SK-N-SH treated with all-trans-retinoic acid at 6 μM for 48 hours (cell line): ENCODE measurements around the gene PLEKHM3.

Source experiments
- ARNTL ChIP-seq: fragments of 450-650 bp; formaldehyde crosslinking; IDR thresholded peaks from 2 replicates; pipeline ENCODE4 v1.5.0; 2020; ENCODE audit warnings: low read depth, mild to moderate bottlenecking, moderate library complexity, borderline replicate concordance
- BACH2 ChIP-seq: fragments of 250-450 bp; sonication (Bioruptor Pico); IDR thresholded peaks from 2 replicates; pipeline ENCODE4 v1.9.0; 2021; ENCODE audit warnings: mild to moderate bottlenecking, borderline replicate concordance
- CREB5 ChIP-seq: fragments of 250-450 bp; sonication (Bioruptor Pico); IDR thresholded peaks from 2 replicates; pipeline ENCODE4 v1.5.1; 2020; ENCODE audit warnings: low read depth, mild to moderate bottlenecking, moderate library complexity
- CSRNP3 ChIP-seq: fragments of 250-450 bp; sonication (Bioruptor Pico); IDR thresholded peaks from 2 replicates; pipeline ENCODE4 v1.5.1; 2021; ENCODE audit warnings: mild to moderate bottlenecking, moderate library complexity
- GLIS3 ChIP-seq: fragments of 250-450 bp; sonication (Bioruptor Pico); IDR thresholded peaks from 2 replicates; pipeline ENCODE4 v1.5.0; 2020; ENCODE audit warnings: mild to moderate bottlenecking, moderate library complexity
- ISL1 ChIP-seq: fragments of 250-450 bp; sonication (Bioruptor Pico); IDR thresholded peaks from 2 replicates; pipeline ENCODE4 v2.1.2; 2022; ENCODE audit warnings: mild to moderate bottlenecking, moderate library complexity
- OSR1 ChIP-seq: fragments of 250-450 bp; sonication (Bioruptor Pico); IDR thresholded peaks from 2 replicates; pipeline ENCODE4 v1.8.0; 2022; ENCODE audit warnings: moderate library complexity, mild to moderate bottlenecking, inconsistent platforms
- PATZ1 ChIP-seq: fragments of 250-450 bp; sonication (Bioruptor Pico); IDR thresholded peaks from 2 replicates; pipeline ENCODE4 v1.8.0; 2020; ENCODE audit warnings: mild to moderate bottlenecking, moderate library complexity, borderline replicate concordance
- POU6F1 ChIP-seq: fragments of 250-450 bp; sonication (Bioruptor Pico); IDR thresholded peaks from 2 replicates; pipeline ENCODE4 v1.8.0; 2021; ENCODE audit warnings: low read depth, mild to moderate bottlenecking, moderate library complexity, borderline replicate concordance
- RARB ChIP-seq: fragments of 250-450 bp; sonication (Bioruptor Pico); IDR thresholded peaks from 2 replicates; pipeline ENCODE4 v1.8.0; 2021; ENCODE audit warnings: mild to moderate bottlenecking, moderate library complexity
- ZC3H10 ChIP-seq: fragments of 250-450 bp; sonication (Bioruptor Pico); IDR thresholded peaks from 2 replicates; pipeline ENCODE4 v1.5.1; 2021; ENCODE audit warnings: mild to moderate bottlenecking, moderate library complexity
- ZFP3 ChIP-seq: fragments of 250-450 bp; sonication (Bioruptor Pico); IDR thresholded peaks from 2 replicates; pipeline ENCODE4 v1.5.0; 2020; ENCODE audit warnings: mild to moderate bottlenecking, moderate library complexity
- ZNF70 ChIP-seq: fragments of 450-650 bp; formaldehyde crosslinking; IDR thresholded peaks from 2 replicates; pipeline ENCODE4 v1.5.0; 2020; ENCODE audit warnings: mild to moderate bottlenecking, moderate library complexity
- ZNF8 ChIP-seq: fragments of 450-650 bp; formaldehyde crosslinking; IDR thresholded peaks from 2 replicates; pipeline ENCODE4 v1.5.0; 2020; ENCODE audit warnings: mild to moderate bottlenecking, moderate library complexity

- TF ChIP-seq ZNF8 (CRISPR knock-in tag) (no peak), ISL1 (no peak), CREB5 (CRISPR knock-in tag) (no peak), ZC3H10 (CRISPR knock-in tag) (no peak), CSRNP3 (no peak), RARB (CRISPR knock-in tag) (no peak), GLIS3 (CRISPR knock-in tag) (no peak), BACH2 (CRISPR knock-in tag) (no peak), ZNF70 (CRISPR knock-in tag) (no peak), OSR1 (CRISPR knock-in tag) (no peak), PATZ1 (CRISPR knock-in tag) (no peak), ARNTL (CRISPR knock-in tag) (no peak), POU6F1 (no peak), ZFP3 (no peak)
Measured at GRCh38 chr2:207892716-207893402, 132.5 kb downstream of the PLEKHM3 start.
